Measurements from ENCODE around the gene FFAR1.

Gene FFAR1

DNA sequence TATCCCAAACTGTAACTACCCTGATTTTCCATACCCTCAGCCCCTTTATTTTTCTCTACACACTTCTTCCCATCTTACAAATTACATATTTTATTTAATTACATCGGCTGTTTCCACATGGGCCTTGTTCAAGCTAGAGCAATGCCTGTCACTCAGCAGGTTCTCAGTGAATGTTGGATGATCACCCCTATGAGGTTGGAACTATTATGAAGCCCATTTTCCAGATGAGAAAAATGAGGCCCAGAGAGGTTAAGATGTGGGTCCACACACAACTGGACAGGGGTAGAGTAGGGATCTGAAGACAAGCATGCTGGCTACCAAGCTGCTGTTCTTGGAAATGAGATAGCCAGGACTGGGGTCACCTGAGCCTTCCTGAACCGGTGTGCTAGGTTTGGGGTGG is 45.7 kb upstream of the FFAR1 start:
- Histone ChIP-seq H3K36me3 (no peaks in the 10 kb centered on the region), H3K27me3 (no peaks in the 10 kb centered on the region), H3K4me1 (no peaks in the 10 kb centered on the region), H3K4me3 (ENCODE audit: low read depth, low read length) (no peak overlapping the region), H3K9me3 (peaks cover 7% of the 10 kb centered on the region)
- no peak for DNase-seq
- TF ChIP-seq, protein P1, sequence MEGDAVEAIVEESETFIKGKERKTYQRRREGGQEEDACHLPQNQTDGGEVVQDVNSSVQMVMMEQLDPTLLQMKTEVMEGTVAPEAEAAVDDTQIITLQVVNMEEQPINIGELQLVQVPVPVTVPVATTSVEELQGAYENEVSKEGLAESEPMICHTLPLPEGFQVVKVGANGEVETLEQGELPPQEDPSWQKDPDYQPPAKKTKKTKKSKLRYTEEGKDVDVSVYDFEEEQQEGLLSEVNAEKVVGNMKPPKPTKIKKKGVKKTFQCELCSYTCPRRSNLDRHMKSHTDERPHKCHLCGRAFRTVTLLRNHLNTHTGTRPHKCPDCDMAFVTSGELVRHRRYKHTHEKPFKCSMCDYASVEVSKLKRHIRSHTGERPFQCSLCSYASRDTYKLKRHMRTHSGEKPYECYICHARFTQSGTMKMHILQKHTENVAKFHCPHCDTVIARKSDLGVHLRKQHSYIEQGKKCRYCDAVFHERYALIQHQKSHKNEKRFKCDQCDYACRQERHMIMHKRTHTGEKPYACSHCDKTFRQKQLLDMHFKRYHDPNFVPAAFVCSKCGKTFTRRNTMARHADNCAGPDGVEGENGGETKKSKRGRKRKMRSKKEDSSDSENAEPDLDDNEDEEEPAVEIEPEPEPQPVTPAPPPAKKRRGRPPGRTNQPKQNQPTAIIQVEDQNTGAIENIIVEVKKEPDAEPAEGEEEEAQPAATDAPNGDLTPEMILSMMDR (IDR thresholded peaks at IDR 0.05; ENCODE audit: low read depth, low read length), result no peak

DNA sequence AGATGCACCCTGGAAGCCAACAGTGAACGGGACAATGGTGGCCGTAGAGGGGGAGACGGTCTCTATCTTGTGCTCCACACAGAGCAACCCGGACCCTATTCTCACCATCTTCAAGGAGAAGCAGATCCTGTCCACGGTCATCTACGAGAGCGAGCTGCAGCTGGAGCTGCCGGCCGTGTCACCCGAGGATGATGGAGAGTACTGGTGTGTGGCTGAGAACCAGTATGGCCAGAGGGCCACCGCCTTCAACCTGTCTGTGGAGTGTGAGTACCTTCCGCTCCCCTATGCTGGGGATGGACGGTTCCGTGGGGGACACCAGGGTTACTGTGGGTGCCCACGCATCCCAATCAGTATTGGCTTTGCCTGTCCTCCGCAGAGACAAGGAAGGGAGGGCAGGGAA is 45.3 kb upstream of the FFAR1 start:
- no peaks in the 10 kb centered on the region for H3K4me1 ChIP-seq
- no peaks in the 10 kb centered on the region for H3K27me3 ChIP-seq
- peaks cover 7% of the 10 kb centered on the region for H3K9me3 ChIP-seq
- TF ChIP-seq, protein P1 (IDR thresholded peaks at IDR 0.05; ENCODE audit: low read depth, low read length), result no peak
- no peak overlapping the region for H3K4me3 ChIP-seq (ENCODE audit: low read depth, low read length)
- H3K36me3 ChIP-seq, result no peaks in the 10 kb centered on the region
- DNase-seq, result no peak

DNA sequence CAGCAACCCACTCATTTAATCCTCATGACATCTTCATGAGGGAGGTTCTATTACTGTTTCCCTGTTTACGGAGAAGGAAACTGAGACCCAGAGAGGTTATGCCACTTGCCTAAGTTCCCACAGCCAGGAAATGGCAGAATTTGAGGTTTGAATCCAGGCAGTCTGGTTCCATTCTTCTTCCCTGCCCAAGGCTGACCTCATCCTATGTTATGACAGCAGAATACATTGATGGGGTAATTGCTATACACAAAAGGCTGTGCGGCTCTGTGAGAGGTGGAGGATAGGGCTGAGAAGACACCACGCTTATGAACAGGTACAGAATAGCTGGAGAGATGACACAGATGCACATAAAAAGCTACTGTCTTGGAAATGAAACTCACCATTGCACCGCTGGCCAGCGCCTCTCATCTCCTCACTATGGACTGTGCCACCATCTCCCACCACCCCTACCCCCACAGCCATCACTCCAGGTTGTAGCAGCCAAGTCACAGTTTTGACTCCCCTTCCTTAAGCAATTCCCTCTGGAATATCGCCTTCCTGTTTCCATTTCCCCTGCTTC is 44.3 kb upstream of the FFAR1 start:
- Histone ChIP-seq H3K4me1 (no peaks in the 10 kb centered on the region), H3K27me3 (no peaks in the 10 kb centered on the region), H3K4me3 (ENCODE audit: low read depth, low read length) (no peak overlapping the region), H3K9me3 (peaks cover 5% of the 10 kb centered on the region), H3K36me3 (no peaks in the 10 kb centered on the region)
- DNase-seq, result no peak
- TF ChIP-seq, protein P1 (IDR thresholded peaks at IDR 0.05; ENCODE audit: low read depth, low read length), result no peak

DNA sequence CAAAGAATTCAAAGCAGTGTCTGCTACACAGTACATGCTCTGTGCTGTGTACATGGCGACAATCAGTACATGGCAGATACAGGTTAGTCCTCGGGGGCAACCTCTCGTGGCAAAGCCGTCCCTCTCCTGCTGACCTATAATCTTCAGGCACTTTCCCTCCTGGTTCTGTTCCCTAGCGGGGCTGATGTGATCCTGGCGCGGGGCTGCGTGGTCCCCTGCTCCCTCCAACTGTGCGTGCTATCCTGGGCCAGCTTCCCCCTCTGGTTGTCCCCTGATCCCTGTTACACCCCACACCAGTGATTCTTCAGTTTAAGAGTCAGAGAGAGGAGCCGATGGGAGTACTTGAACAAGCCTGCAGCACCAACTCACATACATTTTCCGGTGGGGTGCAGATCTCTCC is 43.7 kb upstream of the FFAR1 start:
- no peak for DNase-seq
- Histone ChIP-seq H3K27me3 (no peaks in the 10 kb centered on the region), H3K4me3 (ENCODE audit: low read depth, low read length) (no peak overlapping the region), H3K9me3 (no peaks in the 10 kb centered on the region; the same call in 1 of the 2 replicates), H3K4me1 (no peaks in the 10 kb centered on the region), H3K36me3 (no peaks in the 10 kb centered on the region)
- TF ChIP-seq, protein P1 (IDR thresholded peaks at IDR 0.05; ENCODE audit: low read depth, low read length), result no peak

DNA sequence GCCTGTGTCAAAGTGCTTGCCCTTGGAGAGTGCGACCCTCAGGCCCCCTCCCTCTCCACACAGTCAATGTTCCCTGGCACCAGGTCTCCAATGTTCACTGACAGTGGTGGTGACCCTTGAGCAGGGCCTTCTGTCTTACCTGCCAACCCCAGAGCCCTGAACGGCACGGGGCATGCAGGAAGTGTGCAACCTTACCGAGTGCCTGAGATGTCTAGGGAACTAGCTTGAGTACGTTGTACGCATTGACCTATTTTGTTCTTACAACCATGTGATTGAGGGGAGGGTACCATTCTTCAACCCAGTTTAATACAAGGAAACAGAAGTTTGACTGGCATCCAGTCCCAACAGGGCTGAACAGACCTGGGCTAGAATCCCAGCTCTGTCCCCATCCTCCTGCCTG is 42.5 kb upstream of the FFAR1 start:
- DNase-seq, result no peak
- no peaks in the 10 kb centered on the region for H3K36me3 ChIP-seq
- H3K4me3 ChIP-seq (ENCODE audit: low read depth, low read length), result no peak overlapping the region
- H3K4me1 ChIP-seq, result no peaks in the 10 kb centered on the region
- TF ChIP-seq, protein P1 (IDR thresholded peaks at IDR 0.05; ENCODE audit: low read depth, low read length), result no peak
- H3K9me3 ChIP-seq, result no peaks in the 10 kb centered on the region
- no peaks in the 10 kb centered on the region for H3K27me3 ChIP-seq

DNA sequence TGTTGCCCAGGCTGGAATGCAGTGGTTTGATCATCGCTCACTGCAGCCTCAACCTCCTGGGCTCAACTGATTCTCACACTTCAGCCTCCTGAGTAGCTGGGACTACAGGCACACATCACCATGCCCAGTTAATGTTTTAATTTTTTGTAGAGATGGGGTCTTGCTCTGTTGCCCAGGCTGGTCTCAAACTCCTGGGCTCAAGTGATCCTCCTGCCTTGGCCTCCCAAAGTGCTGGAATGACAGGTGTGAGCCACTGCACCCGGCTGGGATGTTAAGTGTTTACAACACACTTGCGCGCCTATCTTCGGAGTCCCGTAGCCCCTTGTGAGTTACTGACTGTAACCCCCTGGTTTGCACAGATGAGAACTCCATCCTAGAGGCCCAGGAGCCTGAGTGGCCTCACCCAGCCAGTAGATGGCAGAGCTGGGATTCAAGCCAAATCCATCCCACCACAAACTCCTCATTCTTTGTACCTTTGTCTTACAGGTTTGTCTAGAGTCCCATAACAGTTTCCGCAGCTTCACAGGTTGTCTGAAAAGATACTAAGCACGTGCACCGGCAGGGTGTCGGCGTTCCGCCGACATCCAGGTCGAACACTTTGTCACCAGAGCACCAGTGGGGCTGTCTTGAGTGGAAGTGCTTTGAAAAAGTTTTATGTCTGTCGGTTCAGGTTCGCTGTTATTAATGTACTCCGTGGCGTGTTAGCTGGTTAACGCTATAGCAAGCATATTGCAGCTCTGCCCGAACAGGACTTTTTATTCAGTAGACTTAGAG is 41.0 kb upstream of the FFAR1 start:
- no peaks in the 10 kb centered on the region for H3K27me3 ChIP-seq
- no peaks in the 10 kb centered on the region for H3K9me3 ChIP-seq
- DNase-seq, result no peak
- TF ChIP-seq, protein P1 (IDR thresholded peaks at IDR 0.05; ENCODE audit: low read depth, low read length), result peak; percentile 56
- H3K36me3 ChIP-seq, result no peaks in the 10 kb centered on the region
- H3K4me3 ChIP-seq (ENCODE audit: low read depth, low read length), result no peak overlapping the region
- H3K4me1 ChIP-seq, result no peaks in the 10 kb centered on the region
